GM21381 (cell line): Measurements from ENCODE around the gene CEP112.

ENCODE experiments used
- ATAC-seq: cut with Tn5 transposase; IDR thresholded peaks from one replicate; pipeline ENCODE4 v1.9.1; 2021; ENCODE audit warnings: mild to moderate bottlenecking, moderate library complexity; ENCODE audit not compliant: unreplicated experiment

Gene CEP112

GRCh38 chr17:65627891-65628643, 563.9 kb downstream of the CEP112 start:
- ATAC-seq: no peak

DNA sequence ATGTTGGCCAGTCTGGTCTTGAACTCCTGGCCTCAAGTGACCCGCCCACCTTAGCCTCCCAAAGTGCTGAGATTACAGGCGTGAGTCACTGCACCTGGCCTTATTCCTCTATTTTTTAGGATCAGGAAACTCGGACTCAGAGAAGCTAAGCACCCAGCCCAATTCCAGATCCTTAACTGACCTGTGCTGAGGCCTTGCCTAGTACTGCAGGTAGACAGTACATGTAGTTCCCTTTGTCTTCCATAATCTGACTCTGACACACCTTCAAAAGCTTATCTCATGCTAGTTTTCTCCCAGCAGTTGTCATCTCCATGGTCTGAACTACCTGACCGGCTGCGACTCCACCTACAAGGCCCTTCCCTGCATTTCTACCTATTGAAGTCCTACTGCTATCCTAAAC, 564.8 kb downstream of the CEP112 start:
- ATAC-seq: no peak

- ATAC-seq: no peak
Observed at GRCh38 chr17:65626451-65626850, 565.5 kb downstream of the CEP112 start.

DNA sequence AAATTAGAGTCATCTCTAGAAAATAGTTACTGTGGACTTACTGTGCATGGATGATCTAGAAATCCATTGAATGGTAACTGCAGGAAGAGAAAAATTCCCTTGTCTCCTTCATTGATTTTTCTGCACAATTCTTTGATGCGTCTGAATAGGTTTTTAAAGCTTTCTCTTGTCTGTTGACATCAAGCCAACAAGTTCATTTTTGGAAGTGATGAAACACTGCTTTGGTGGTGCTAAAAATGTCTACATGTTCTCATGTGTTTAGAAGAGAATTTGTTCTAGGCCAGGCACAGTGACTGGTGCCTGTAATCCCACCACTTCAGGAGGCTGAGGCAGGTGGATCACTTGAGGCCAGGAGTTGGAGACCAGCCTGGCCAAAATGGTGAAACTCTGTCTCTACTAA, 573.4 kb downstream of the CEP112 start:
- ATAC-seq: no peak

DNA sequence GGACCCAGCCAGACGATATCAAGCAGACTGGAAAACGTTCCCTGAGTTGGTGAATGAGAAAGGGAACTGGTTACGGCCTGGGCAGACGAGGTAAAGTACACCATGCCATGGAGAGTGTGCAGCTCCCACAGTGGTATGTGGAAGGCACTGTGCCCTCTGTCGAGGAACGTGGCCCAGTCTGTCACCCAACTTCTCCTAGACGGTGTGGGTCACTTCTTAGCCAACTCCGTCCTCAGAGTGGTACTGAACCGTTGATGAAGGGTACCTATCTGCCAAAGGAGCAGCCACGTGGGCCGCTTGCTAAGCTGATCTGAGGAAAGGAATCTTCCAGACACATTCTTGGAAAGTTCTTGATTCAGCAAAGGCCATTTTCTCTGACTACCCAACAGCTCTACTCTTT, 574.4 kb downstream of the CEP112 start:
- ATAC-seq: no peak

DNA sequence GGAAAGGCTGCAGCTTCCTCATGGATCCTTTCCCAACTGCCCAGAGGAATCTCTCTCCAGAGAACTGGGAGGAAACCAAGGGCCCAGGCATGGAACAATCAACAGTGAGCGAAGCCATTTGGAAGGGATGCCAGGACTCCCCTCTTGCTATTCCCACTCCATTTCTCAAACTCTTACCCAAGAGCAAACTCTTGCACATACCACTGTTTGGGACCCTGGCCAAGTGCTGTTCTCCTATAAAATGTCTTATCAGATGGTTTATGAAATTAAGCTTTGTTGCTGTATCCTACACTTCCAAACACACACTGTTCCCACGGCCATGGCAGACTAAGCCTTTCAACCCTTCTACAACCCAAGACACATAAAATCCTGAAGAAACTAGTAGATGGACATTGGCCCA, 582.2 kb downstream of the CEP112 start:
- ATAC-seq: no peak

DNA sequence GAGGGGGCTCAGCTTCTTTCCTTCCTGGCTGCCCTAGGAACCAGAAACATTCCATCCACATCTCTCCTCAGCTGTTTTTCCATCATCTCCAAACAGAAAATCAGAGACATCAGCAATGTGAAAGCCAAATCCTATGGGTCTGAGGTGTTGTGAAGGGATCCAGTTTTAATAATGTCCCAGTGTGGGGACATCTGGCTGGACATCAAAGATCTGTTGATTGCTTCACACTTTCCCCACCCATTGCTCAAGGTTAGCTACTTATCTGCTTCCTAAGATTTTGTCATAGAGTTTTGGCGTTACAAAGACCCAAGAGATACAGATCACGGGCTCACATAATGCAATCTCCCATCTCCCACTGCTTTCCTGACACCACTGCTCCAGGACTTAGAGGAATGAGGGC, 582.6 kb downstream of the CEP112 start:
- no peak for ATAC-seq

- ATAC-seq: no peak
Observed at GRCh38 chr17:65604070-65604469, 587.9 kb downstream of the CEP112 start.

- ATAC-seq: no peak
Observed at GRCh38 chr17:65601881-65602280, 590.1 kb downstream of the CEP112 start.

DNA sequence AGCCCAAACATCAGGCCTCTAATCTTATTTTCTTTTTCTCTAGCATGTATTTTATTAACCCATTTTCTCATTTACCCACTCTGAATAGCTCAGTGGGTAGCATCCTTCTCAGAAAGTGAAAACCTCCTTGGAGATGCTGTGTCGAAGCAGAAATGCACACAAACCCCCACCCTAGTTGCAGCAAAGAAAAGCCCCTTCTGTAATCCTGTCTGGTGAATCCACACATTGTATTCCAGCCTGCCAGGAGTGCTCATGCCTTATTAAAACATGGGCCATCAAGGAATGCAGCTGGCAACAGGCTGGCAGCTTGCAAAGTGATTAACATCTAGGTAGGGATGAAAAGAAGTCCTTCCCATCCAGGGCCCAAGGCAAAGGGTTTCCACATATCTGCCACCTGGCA, 590.8 kb downstream of the CEP112 start:
- ATAC-seq: no peak

- no peak for ATAC-seq
Observed at GRCh38 chr17:65600518-65600917, 591.4 kb downstream of the CEP112 start.

- ATAC-seq: no peak
Observed at GRCh38 chr17:65599650-65600049, 592.3 kb downstream of the CEP112 start.

- no peak for ATAC-seq
Observed at GRCh38 chr17:65598746-65599145, 593.2 kb downstream of the CEP112 start.

GRCh38 chr17:65595071-65595656, 596.8 kb downstream of the CEP112 start:
- no peak for ATAC-seq

GRCh38 chr17:65593855-65594845, 597.8 kb downstream of the CEP112 start:
- no peak for ATAC-seq

GRCh38 chr17:65593092-65593854, 598.7 kb downstream of the CEP112 start:
- ATAC-seq: no peak

GRCh38 chr17:65592125-65592965, 599.6 kb downstream of the CEP112 start:
- no peak for ATAC-seq

GRCh38 chr17:65589321-65589720, 602.6 kb downstream of the CEP112 start:
- no peak for ATAC-seq

GRCh38 chr17:65588181-65588808, 603.6 kb downstream of the CEP112 start:
- ATAC-seq: no peak
